Activated naive CD8-positive, alpha-beta T cell treated with anti-CD3 and anti-CD28 coated beads, Interleukin-2, amount 10 ng/mL, durations not matched to agents 7 days and 5 days (primary cell): Measurements from ENCODE around the gene LGI4. TPM values are rescaled to one million over a fixed set of nuclear protein-coding genes. Genes with fewer than 3 reads are reported as not detected.

Experiments used
- ATAC-seq: fragments of 150-1000 bp; cut with Tn5 transposase; one replicate; pipeline ENCODE4 v1.10.0; 2021; ENCODE audit warnings: low read depth, moderate library complexity
- POLR2A ChIA-PET: fragments of 350-600 bp; sonication (Branson Sonifier 250); formaldehyde crosslinking; loops from one replicate; lab custom pipeline; 2021; ENCODE audit warnings: antibody characterized with exemption; lab: Charles Lee
- DNase-seq: peaks from one replicate; pipeline ENCODE4 v3.0.0; 2021
- H3K27ac Mint-ChIP-seq: one replicate; pipeline ENCODE4 v1.8.0; 2022; ENCODE audit warnings: mild to moderate bottlenecking, mixed read lengths
- H3K27me3 Mint-ChIP-seq: one replicate; pipeline ENCODE4 v1.8.0; 2022; ENCODE audit warnings: mild to moderate bottlenecking, moderate library complexity, mixed read lengths
- H3K36me3 Mint-ChIP-seq: one replicate; pipeline ENCODE4 v1.8.0; 2021; ENCODE audit warnings: mild to moderate bottlenecking, mixed read lengths
- H3K4me1 Mint-ChIP-seq: one replicate; pipeline ENCODE4 v1.8.0; 2021; ENCODE audit warnings: mixed read lengths
- H3K4me3 Mint-ChIP-seq: one replicate; pipeline ENCODE4 v1.8.0; 2022; ENCODE audit warnings: mild to moderate bottlenecking, moderate library complexity, mixed read lengths
- H3K9me3 Mint-ChIP-seq: one replicate; pipeline ENCODE4 v1.8.0; 2021; ENCODE audit warnings: mixed read lengths
- total RNA-seq, 2 experiments: library from RNA; stranded (reverse); gene quantifications; one replicate each; pipeline ENCODE4 v1.2.3, GENCODE V29; 2021

LGI4 gene
- total RNA-seq, 2 experiments from 2014 or later: 0.28 to 0.44 TPM

DNA sequence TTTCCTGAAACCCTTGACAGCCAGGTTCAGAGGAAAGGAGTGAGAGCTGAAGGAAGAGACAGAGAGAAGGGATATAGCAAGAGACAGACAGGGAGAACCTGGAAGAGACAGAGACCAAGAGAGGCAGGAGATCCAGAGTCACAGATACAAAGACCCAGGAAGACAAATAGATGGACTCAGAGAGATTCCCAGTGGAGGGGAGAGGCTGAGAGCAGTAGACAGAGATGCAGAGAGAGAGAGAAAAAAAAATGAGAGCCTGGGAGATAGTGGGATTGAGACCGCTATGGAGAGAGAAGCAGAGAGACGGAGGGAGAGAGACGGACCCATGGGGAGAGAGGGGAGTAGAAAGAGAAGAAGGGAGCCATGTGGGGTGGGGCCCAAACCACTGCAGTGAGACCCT lies 9.0 kb upstream of the LGI4 start:
- ATAC-seq (no peak), DNase-seq (no peak)
- H3K27ac Mint-ChIP-seq: no peak overlapping the region
- H3K4me3 Mint-ChIP-seq: peak overlapping the region; percentile 0
- no peaks in the 10 kb centered on the region for H3K9me3 Mint-ChIP-seq
- no peaks in the 10 kb centered on the region for H3K36me3 Mint-ChIP-seq
- H3K27me3 Mint-ChIP-seq: peaks cover 10% of the 10 kb centered on the region
- POLR2A ChIA-PET: interaction anchor here (0.6 kb wide), 1 partner anchor 310 kb away, joined by 4 read pairs; no protein-coding TSS in a partner anchor
- H3K4me1 Mint-ChIP-seq: peaks cover 18% of the 10 kb centered on the region

DNA sequence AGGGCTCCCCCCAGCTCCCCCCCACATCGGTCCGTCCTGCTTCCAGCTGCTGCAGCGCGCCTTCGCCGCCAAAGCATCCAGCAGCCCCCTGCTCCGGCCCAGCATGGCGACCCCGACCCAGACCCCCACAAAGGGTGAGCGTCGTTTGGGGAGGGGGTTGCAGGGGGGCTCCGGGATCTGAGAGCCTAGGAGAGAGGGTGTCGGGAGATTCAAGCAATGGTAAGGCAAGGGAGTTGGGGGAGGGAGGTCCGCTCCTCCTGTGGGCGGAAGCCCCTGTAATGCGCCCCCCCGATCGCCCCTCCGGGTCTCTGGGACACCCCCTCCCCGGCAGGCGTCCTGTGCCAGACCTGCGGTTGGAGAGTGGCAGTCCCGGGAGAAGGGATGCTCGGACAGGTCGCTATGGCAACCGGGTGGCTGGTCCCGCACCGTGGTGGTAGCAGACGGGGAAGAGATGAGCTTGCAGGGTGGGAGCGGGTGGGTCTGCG lies 8.4 kb upstream of the LGI4 start, which contains the start of gene FXYD7:
Gene FXYD7, plus strand, starts transcription at position 25 of the 485 bp plus-strand sequence. Its CDS starts 79 bp downstream, at position 104.
- no peak for ATAC-seq
- peaks cover 18% of the 10 kb centered on the region for H3K4me1 Mint-ChIP-seq
- POLR2A ChIA-PET: interaction anchor here (0.7 to 1.1 kb wide), 3 partner anchors 71 to 125 kb away, joined by 3 to 5 read pairs (median 3); no protein-coding TSS in a partner anchor

DNA sequence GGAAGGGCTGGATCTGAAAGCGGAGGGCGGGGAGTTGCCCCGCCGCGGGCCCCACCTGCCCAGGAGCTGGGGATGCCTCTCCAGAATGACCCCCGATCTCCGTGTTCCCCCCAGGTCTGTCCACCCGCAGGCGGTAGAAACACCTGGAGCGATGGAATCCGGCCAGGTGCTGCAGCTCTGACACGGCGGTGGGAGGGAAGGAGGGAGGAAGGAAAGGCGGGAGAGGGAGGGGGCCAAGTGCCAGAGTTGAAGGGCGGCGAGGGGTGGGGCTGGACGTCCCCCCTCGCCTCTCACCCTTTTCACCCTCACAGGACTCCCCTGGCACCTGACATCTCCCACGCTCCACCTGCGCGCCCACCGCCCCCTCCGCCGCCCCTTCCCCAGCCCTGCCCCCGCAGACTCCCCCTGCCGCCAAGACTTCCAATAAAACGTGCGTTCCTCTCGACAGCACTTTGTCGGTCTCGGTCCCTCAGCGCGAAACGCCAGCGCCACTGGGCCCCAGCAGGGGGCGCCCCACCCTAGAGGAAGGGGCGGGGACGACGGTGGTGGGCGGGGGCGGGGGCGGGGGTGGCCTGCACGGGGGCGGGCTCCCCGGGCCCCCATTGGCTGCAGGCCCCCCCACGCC lies 7.9 kb upstream of the LGI4 start:
- peak overlapping the region; percentile 36 for H3K27ac Mint-ChIP-seq
- peak overlapping the region; percentile 63 for H3K4me3 Mint-ChIP-seq
- no peaks in the 10 kb centered on the region for H3K36me3 Mint-ChIP-seq
- H3K27me3 Mint-ChIP-seq: peaks cover 10% of the 10 kb centered on the region
- POLR2A ChIA-PET: interaction anchor here (0.7 to 1.9 kb wide), 6 partner anchors 11 to 125 kb away, joined by 3 to 16 read pairs (median 4); partner anchors contain the start of gene FXYD5
- no peaks in the 10 kb centered on the region for H3K9me3 Mint-ChIP-seq
- peak; percentile 87 for DNase-seq
- peak; percentile 30 for ATAC-seq
- H3K4me1 Mint-ChIP-seq: peaks cover 18% of the 10 kb centered on the region

More for the DNA sequence above, 8.4 kb upstream of the LGI4 start, which contains the start of gene FXYD7:
- no peak for DNase-seq
- no peaks in the 10 kb centered on the region for H3K9me3 Mint-ChIP-seq
- H3K27me3 Mint-ChIP-seq: peaks cover 10% of the 10 kb centered on the region
- H3K27ac Mint-ChIP-seq: peak within 1 kb of the TSS; percentile 36
- H3K4me3 Mint-ChIP-seq: peak within 1 kb of the TSS; percentile 86
- no peaks in the 10 kb centered on the region for H3K36me3 Mint-ChIP-seq

DNA sequence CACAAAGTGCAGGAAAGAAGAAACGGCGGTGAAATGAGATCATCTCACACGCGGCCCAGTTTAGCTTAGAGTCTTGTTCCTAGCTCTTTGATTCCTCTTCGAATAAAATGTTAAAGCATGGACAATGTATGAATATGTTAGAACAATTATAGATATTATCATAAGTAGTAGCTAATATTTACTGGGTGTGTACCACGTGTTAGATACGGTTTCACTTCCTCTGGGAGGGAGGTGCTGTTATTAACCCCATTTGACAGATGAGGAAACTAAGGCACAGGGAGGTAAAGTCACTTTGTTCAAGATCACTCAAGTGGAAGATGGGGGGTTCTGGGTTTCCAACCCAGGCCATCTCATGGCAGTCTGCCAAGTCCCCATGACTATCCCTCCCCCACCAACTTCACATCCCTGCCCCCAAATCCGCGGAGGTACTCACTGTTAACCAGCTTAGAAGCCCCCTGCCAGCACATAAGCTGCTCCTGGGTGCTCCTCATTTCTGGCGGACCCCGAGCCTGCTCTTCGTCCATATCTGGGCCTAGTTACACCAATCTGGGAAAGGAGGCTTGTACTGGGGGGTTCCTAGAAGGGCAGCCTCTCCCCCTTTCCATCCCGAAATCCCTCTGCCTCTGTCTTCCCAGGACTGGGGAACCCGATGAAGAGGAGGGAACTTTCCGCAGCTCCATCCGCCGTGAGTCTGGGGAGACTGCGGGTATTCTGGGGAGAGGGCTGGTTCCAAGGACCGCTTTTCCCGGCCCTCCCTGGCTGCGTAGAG lies 7.2 kb upstream of the LGI4 start:
- no peak for ATAC-seq
- H3K27me3 Mint-ChIP-seq: peaks cover 12% of the 10 kb centered on the region
- no peaks in the 10 kb centered on the region for H3K36me3 Mint-ChIP-seq
- H3K4me1 Mint-ChIP-seq: peaks cover 18% of the 10 kb centered on the region
- POLR2A ChIA-PET: interaction anchor here (0.6 to 1.9 kb wide), 13 partner anchors 12 to 205 kb away, joined by 3 to 16 read pairs (median 3); partner anchors contain the start of genes FFAR1, FXYD5 and USF2
- DNase-seq: no peak
- H3K9me3 Mint-ChIP-seq: no peaks in the 10 kb centered on the region
- H3K4me3 Mint-ChIP-seq: peak overlapping the region; percentile 86
- peak overlapping the region; percentile 78 for H3K27ac Mint-ChIP-seq

DNA sequence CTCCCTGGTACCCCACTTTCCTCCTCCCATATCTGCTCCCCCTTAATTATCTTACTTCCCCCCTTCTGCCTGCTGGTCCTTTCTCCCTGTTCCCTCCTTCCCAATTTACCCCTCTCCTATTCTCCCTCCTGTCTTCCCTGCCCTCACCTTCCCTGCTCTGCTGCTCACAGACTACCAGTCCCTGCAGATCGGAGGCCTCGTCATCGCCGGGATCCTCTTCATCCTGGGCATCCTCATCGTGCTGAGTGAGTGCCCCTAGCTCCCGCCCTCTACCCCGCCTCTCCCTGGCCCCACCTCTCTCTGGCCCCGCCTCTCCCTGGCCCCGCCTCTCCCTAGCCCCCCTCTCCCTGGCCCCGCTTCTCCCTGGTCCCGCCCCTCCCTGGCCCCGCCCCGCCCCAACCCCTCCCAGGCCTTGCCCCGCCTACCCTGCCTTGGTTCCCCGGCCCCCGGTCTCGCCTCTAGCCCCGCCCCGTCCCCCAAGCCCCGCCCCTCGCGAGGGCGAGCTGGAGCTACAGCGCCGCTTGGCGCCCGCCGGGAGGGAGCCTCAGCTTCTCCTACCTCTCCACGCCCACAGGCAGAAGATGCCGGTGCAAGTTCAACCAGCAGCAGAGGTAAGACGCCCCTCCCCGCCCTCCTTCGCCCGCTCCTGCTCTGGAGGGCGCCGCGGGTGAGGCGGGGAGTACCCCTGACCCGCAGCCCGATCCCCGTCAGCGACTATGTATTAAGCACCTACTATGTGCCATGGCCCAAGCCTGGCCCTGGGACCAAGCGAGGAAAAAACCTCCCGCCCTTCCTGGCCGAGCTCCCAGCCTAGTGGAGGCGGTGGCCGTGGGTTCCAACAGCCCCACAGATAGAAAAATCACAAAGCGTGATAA lies 6.3 kb upstream of the LGI4 start:
- peak overlapping the region; percentile 86 for H3K4me3 Mint-ChIP-seq
- H3K27ac Mint-ChIP-seq: peak overlapping the region; percentile 78
- POLR2A ChIA-PET: interaction anchor here (0.6 to 1.9 kb wide), 13 partner anchors 13 to 206 kb away, joined by 3 to 16 read pairs (median 3); partner anchors contain the start of genes FFAR1, FXYD5 and USF2
- peaks cover 18% of the 10 kb centered on the region for H3K4me1 Mint-ChIP-seq
- H3K9me3 Mint-ChIP-seq: no peaks in the 10 kb centered on the region
- H3K27me3 Mint-ChIP-seq: peaks cover 12% of the 10 kb centered on the region
- DNase-seq: peak; percentile 98
- no peaks in the 10 kb centered on the region for H3K36me3 Mint-ChIP-seq
- peak; percentile 88 for ATAC-seq

DNA sequence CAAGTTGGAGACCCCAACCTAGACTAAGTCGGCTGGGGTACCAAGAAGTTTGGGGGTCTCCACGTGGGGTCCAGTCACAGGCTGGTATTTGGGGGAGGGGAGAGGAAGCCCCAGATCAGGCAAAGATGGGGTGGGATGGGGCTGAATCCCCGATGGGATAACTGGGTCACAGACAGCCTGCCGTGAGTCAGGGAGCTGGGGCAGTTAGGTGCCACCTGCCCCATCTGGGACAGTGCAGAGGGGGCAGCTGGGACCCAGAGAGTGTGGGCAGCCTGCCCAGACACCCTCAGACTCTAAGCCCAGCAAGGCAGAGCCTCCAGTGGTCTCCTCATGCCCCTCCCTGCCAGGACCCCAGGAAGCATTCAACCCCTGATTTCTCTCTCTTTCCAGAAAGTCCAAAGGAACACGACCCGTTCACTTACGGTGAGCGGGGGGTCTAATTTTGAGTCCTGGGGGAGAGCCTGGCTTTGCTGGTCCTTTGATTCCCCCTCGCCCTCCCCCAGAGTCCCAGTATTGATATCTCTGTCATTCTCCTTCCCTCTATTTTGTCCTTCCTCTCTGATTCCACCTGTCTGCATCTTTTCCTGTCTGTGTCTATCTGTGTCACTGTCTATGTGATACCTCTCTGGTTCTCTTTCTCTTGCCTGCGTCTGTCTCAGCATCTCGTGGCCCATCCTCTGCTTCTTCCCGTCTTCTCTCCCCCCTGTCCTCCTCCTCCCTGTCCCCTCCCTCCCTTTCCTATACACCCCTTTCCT lies 5.5 kb upstream of the LGI4 start:
- DNase-seq (no peak), ATAC-seq (no peak)
- H3K27ac Mint-ChIP-seq: no peak overlapping the region
- POLR2A ChIA-PET: interaction anchor here (0.9 to 1.9 kb wide), 3 partner anchors 14 to 128 kb away, joined by 3 to 16 read pairs (median 4); partner anchors contain the start of gene FXYD5
- peak overlapping the region; percentile 64 for H3K4me3 Mint-ChIP-seq
- H3K9me3 Mint-ChIP-seq: no peaks in the 10 kb centered on the region
- peaks cover 22% of the 10 kb centered on the region for H3K4me1 Mint-ChIP-seq
- H3K27me3 Mint-ChIP-seq: peaks cover 12% of the 10 kb centered on the region
- no peaks in the 10 kb centered on the region for H3K36me3 Mint-ChIP-seq

DNA sequence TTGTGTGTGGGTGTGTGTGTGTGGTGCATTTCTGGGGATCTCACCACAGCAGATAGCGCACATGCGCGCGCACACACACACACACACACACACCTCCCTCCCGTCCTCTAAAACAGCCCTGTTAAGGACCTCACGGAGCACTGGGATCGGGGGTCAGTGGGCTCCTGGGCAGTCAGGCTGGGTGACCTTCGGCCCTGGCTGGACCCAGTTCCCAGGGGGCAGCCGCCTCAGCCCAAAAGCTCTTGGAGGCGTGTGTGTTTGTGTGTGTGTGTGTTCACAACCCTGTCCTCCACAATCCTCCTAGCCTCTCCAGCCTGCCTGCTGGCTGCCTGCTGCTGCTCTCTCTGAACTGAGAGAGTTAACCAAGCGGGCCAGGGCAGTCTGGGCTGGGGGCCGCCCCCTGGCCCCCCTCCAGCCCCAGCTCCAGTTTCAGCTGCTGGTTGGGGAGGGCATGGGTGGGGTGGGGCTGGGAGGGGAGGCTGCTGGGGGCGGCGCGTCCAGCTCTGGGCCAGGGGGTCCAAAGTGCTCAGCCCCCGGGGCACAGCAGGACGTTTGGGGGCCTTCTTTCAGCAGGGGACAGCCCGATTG lies 3.5 kb upstream of the LGI4 start, which contains the start of gene FXYD1:
Gene FXYD1, plus strand, starts transcription at position 520 of the 588 bp plus-strand sequence. CDS start 1,256 bp downstream, outside the sequence.
- H3K4me1 Mint-ChIP-seq: peaks cover 18% of the 10 kb centered on the region
- ATAC-seq (no peak), DNase-seq (no peak)
- no peak within 1 kb of the TSS for H3K4me3 Mint-ChIP-seq
- H3K9me3 Mint-ChIP-seq: no peaks in the 10 kb centered on the region
- POLR2A ChIA-PET: no interaction called here
- H3K27me3 Mint-ChIP-seq: peaks cover 7% of the 10 kb centered on the region
- H3K36me3 Mint-ChIP-seq: no peaks in the 10 kb centered on the region
- no peak within 1 kb of the TSS for H3K27ac Mint-ChIP-seq

DNA sequence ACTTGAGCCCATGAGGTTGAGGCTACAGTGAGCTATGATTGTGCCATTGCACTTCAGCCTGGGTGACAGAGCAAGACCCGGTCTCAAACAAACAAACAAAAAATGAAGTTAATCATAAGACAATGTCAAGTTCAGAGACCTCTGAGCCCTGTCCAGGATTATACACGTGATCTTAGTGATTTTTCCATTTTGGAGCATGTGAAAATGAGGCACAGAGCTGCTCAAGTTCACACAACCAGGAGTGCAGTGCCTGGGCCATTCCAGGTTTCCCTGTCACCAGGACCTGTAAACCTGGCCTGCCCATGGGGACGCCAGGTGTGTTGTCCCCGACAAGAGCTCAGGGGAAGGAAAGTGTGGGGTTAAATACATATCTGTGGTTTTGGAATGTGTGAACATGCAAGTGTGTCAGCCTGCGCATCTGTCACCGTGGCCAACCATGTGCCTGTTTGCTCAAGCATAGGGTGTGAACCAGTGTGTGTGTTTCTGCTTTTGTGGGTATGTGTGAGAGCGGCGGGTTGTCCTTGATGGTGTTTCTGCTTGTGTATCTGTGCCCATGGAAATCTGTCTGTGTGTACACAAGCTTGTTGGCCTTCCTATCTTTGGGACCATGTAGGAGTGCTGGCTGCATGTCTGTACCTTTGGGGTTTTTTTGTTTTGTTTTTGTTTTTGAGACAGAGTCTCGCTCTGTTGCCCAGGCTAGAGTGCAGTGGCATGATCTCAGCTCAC lies 2.3 kb upstream of the LGI4 start:
- DNase-seq: no peak
- peaks cover 5% of the 10 kb centered on the region for H3K27me3 Mint-ChIP-seq
- H3K27ac Mint-ChIP-seq: no peak overlapping the region
- H3K4me3 Mint-ChIP-seq: no peak overlapping the region
- H3K4me1 Mint-ChIP-seq: peaks cover 16% of the 10 kb centered on the region
- H3K36me3 Mint-ChIP-seq: no peaks in the 10 kb centered on the region
- ATAC-seq: no peak
- no peaks in the 10 kb centered on the region for H3K9me3 Mint-ChIP-seq
- POLR2A ChIA-PET: no interaction called here

DNA sequence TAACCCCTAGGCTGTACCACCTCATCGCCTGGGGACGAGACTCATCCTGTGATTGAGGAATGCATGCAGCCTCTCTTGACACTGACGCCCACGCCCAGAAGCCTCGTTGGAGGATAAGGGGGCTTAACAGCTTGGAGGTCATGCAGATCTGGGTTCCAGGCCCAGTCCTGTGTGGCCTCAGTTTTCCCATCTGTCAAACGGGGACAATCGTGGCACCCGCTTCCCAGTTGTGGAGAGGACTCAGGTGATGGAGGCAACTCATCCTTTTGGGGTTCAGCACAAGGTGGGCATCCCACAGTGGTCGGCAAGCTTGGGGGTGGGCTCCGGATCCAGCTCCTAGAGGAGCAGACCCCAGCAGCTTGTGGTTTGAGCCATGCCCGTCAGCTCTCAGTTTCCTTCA lies 1.4 kb upstream of the LGI4 start:
- DNase-seq (no peak), ATAC-seq (no peak)
- Mint-ChIP-seq H3K4me1 (peaks cover 9% of the 10 kb centered on the region), H3K9me3 (no peaks in the 10 kb centered on the region), H3K36me3 (no peaks in the 10 kb centered on the region), H3K27ac (no peak overlapping the region), H3K27me3 (peaks cover 4% of the 10 kb centered on the region), H3K4me3 (no peak overlapping the region)
- POLR2A ChIA-PET: no interaction called here

DNA sequence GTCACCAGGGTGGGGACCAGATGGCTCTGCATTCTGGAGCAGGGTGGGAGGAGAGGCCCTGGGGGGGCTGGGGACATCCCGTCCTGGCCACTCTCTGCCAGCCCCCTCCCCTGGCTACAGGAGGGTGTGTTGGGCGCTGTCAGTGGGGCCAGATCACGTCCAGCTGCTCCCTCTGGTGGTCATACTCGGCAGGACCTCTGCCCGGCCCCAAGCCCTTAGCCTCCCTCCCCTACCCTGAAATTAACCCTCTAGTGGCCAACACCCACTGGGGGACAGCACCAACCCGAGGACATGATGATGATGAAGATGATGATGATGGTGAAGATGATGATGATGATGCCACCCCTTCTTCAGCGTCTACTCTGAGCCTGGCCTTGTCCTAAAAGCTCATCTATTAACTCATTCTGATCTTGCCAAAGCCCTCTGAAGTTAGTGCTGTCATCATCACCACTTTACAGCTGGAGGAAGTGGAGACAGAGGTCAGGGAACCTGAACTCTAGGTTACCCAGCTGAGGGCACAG lies 590 bp upstream of the LGI4 start:
- POLR2A ChIA-PET: no interaction called here

DNA sequence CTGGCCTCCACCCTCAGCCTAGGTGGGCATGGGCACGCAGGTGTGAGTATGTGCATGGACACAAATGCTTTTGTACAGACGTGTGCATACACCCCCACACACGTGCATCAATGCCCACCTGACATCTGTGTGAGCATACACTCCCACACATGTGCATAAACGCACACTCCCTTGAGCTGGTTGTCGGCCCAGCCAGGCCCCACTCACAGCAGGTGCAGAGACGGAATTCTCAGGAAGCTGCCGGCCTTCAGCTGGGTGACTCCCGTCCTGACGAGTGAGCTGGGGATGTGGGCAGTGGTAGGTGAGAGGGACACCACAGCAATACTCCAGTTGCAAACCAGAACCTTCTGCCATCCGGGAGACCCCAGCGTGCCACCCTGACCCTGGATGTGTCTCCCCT lies 1.0 kb downstream of the LGI4 start:
- Mint-ChIP-seq H3K4me1 (peaks cover 4% of the 10 kb centered on the region), H3K4me3 (no peak overlapping the region), H3K27ac (no peak overlapping the region), H3K9me3 (no peaks in the 10 kb centered on the region), H3K36me3 (no peaks in the 10 kb centered on the region), H3K27me3 (peaks cover 2% of the 10 kb centered on the region)
- POLR2A ChIA-PET: no interaction called here
- no peak for DNase-seq
- ATAC-seq: no peak

More for the DNA sequence above, 590 bp upstream of the LGI4 start:
- Mint-ChIP-seq H3K4me3 (no peak overlapping the region), H3K27me3 (peaks cover 2% of the 10 kb centered on the region), H3K27ac (no peak overlapping the region), H3K9me3 (no peaks in the 10 kb centered on the region), H3K36me3 (no peaks in the 10 kb centered on the region), H3K4me1 (peaks cover 4% of the 10 kb centered on the region)
- ATAC-seq (peak; percentile 80), DNase-seq (peak; percentile 77)
